Fibroblast of skin of left biceps (primary cell): ENCODE data around the gene RGS19.
"Not testable (repeated sequence)": the region's sequence is repeated elsewhere in the genome, so short reads cannot be mapped to it uniquely, and the experiment has no call there.

Experiments
- DNase-seq, 2 experiments: peaks; one replicate each; pipeline ENCODE4 v3.0.0-alpha.2; 2013; ENCODE audit warnings: low read depth in 2 of 2

Gene RGS19

GRCh38 chr20:64079273-64080012 is at the start of gene RGS19:
TSS of gene RGS19 (minus strand) at chr20:64079518. CDS start at chr20:64076886, 2,632 bp downstream.
- DNase-seq = peak in 1 of 2 experiments; percentile 20

- DNase-seq = not testable (repeated sequence)
Observed at GRCh38 chr20:64123517-64123916, 44.2 kb upstream of the RGS19 start.

GRCh38 chr20:64122927-64123326 is 43.6 kb upstream of the RGS19 start:
- DNase-seq = not testable (repeated sequence)

- no peak for DNase-seq
Observed at GRCh38 chr20:64121586-64121985, 42.3 kb upstream of the RGS19 start.

- no peak for DNase-seq
Observed at GRCh38 chr20:64119681-64120341, 40.5 kb upstream of the RGS19 start.

DNA sequence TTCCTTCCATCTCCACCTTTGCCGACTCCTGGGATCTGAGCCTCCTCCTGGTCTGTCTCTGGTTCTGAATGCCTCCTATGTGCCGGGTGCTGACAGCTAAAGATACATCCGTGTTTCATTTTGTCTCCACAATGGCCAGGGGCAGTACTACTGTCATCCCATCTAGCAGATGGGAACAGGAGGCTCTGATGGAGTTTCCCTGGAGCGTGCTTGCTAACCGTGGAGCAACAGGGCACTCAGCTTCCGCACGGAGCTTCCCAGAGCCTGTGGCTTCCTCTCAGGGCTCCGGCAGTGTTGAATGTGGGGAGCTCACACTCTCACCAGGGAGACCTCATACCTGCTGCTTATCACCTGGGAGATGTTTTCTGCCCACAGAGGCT is 40.0 kb upstream of the RGS19 start:
- no peak for DNase-seq

GRCh38 chr20:64117432-64117777 is 38.1 kb upstream of the RGS19 start:
- not testable (repeated sequence) for DNase-seq

- DNase-seq = no peak
Observed at GRCh38 chr20:64116541-64117431, 37.5 kb upstream of the RGS19 start.

DNA sequence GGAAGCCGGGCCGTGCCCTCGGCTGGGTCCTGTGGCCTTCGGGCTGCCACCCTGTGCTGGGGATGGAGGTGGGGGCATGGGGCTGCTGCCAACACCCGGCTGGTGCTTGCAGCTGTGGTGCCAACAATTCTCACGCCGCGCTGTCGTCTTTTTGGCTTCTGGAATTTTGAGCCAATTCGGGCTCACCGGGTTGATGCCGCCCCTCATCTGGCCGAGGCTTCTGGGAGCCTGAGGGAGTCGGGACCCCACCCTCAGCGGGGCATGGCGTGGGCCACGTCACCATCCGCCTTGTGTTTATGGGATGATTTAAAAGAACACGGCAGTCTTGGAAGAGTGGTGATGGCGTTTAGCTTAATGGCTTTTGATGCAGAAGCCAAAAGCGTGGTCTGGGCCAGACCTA is 36.7 kb upstream of the RGS19 start:
- DNase-seq = no peak

GRCh38 chr20:64115171-64115911 is 36.0 kb upstream of the RGS19 start:
- DNase-seq = no peak

- DNase-seq = no peak
Observed at GRCh38 chr20:64114356-64114971, 35.1 kb upstream of the RGS19 start.

- no peak for DNase-seq
Observed at GRCh38 chr20:64113796-64114355, 34.6 kb upstream of the RGS19 start.

DNA sequence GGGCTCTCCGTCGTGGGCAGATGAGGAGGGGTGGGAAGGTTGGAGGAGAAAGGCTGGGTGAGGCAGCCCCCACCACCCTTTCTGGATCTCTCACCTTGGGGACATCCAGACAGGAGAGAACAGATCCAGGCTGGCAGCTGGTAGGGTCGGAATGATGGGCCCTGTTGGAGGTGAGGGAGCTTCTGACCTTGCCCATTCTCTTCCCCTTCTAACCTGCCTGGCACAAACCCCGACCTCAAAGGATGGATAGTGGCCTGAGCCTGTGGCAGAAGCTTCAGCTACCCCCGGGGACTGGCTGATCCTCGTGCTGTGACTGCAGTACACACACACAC is 34.1 kb upstream of the RGS19 start:
- DNase-seq = no peak

GRCh38 chr20:64112691-64113443 is 33.5 kb upstream of the RGS19 start:
- DNase-seq = no peak

DNA sequence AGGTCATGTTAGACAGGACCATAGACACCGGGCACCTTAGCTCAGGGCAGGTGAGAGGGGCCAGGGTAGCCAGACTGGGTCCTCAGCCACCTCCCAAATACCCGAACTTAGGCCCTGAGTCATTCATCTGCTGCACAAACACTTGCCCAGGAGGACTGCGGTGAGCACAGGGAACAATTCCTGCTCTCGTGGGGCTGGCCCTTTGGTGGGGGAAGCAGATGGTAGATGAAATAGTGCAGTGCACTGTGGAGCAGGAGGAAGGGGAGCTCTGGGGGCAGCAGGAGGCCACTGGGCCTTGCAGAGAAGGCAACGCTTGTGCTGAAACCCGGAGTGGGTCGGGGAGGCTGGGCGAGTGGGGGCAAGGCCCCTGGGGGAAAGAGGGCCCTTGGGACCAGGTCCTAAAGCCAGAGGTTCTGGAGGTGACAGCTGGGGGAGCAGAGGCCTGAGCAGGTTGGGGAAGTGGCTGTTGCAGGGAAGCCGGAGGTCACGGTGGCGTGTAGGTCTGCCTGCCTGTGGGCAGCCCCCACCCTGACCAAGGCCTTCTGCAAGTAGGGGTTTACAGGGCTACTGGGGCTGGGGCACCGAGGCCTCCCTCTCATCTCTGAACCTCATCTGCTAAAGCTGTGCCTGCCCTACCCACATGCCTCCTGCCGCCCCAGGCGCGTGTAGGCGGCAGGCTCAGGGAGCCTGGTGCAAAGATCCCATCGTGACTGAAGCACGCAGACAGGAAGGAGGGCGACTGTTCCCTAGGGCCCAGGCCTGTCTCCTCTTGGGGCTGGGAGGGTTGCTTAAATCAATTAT is 32.7 kb upstream of the RGS19 start:
- DNase-seq = no peak

GRCh38 chr20:64110411-64111068 is 31.2 kb upstream of the RGS19 start:
- DNase-seq = no peak

DNA sequence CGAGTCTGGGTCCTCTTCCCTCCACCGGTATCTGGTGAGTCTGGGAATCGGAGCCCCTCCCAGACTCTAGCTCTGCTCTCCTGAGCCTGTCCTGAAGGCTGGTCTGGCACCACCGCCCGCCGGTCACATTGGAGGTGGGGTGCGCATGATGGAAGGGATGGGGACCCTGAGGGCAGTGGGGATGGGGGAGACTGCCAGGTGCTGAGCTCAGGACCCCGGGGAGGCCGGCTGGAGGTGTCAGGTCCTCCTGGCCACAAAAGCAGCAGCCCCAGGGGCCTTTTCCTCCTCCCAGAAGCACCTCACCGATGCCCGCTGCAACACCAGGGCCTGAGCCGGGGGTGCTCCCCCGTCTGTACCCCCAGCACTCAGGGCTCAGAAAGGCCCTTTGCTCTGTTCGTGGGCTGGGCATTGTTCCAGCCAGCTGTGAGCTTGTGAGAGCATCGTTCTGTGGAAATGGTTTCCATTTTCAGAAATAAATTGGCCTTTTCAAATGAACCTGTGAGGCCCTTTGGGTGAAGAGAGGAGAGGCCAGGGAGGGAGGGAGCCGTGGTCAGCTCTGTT is 30.6 kb upstream of the RGS19 start:
- DNase-seq = no peak
